MV-4-11 (cell line): ENCODE results near the gene KCNK10.
"Not testable (repeated sequence)": the region's sequence is repeated elsewhere in the genome, so short reads cannot be mapped to it uniquely, and the experiment has no call there.

Source experiments
- DNase-seq: peaks from one replicate; lab custom pipeline; 2025; lab: John Stamatoyannopoulos, UW

KCNK10 gene

DNA sequence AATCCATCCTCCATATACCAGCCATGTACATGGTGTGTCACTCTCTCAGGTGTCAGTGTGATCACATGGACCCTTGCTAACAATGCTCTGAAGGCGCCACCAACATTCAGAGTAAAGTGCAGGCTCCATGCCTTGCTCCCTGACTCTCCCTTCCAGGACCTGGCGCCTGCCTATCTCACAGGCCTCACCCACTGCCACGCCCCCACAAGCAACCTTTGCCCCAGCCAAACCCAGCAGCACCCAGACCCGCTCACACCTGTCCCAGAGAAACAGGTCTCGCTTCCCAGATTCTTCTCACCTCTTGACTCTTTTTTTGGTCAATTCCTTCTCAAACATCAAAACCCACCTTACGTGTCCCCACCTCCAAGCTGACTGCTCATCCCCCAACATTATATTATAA is 52.3 kb downstream of the KCNK10 start:
- no peak for DNase-seq

- DNase-seq: no peak
Measured at GRCh38 chr14:88269806-88270420, 53.2 kb downstream of the KCNK10 start.

GRCh38 chr14:88266474-88266873 is 56.6 kb downstream of the KCNK10 start:
- DNase-seq: no peak

DNA sequence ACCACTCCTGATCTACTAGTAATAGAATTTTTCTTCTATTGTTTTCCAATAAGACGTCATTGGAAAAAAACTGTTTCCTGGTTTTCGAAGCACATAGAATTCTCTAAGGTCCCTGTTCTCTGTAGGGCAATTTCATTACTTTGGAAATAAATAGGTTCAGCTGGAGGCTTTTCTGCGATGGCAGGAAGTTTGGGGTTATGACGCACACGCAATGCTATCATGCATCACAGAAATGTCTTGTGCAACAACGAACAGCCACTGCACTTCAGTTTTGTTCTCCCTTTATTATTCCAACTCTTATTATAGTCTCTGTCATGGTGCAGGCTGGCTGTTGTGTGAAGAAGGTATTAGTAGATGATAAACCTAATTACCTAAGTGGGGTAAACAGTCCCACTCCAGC is 59.0 kb downstream of the KCNK10 start:
- DNase-seq: peak; percentile 74

DNA sequence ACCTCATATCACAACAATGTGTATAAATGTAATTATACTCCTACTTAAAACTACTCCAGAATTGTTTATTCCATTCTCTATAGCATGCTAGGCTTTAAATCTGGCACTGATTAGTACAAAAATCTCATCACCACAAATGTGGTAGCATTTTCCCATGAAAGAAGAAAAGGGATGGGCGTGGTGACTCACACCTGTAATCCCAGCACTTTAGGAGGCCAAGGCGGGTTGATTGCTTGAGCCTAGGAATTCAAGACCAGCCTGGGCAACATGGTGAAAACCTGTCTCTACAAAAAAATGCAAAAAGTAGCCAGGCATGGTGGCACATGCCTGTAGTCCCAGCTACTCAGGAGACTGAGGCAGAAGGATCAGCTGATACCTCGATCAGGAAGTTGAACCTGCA is 61.8 kb downstream of the KCNK10 start:
- DNase-seq: not testable (repeated sequence)

DNA sequence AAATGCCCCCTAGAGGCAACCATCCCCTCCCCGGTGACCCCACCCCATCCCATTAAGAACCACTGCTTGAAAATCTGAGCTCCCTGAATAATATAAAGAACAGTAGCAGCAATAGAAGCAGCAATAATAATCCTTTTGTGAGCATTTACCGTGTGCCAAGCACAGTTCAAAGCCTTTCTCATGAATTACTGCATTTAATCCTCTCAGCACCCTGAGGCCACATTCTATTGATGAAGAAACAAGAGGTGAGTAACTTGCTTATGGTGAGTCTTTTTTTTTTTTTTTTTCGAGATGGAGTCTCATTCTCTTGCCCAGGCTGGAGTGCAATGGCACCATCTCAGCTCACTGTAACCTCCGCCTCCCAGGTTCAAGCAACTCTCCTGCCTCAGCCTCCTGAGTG is 65.0 kb downstream of the KCNK10 start:
- no peak for DNase-seq

GRCh38 chr14:88256997-88257950 is 65.8 kb downstream of the KCNK10 start:
- DNase-seq: peak; percentile 55

- DNase-seq: no peak
Measured at GRCh38 chr14:88255798-88256197, 67.3 kb downstream of the KCNK10 start.

DNA sequence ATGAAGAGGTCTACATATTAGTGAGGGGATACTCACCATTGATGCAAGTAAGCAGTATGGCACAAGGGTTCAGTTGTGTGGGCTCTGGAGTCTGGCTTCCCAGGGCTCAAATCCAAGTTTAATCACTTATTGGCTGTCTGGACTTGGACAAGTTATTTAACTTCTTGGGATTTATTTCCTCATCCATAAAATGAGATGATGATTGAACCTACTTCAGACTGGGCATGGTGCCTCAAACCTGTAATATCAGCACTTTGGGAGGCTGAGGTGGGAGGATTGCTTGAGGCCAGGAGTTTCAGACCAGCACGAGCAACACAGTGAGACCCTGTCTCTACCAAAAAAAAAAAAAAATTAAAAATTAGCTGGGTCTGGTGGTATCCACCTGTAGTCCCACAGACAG is 67.9 kb downstream of the KCNK10 start:
- DNase-seq: no peak

GRCh38 chr14:88252498-88252897 is 70.6 kb downstream of the KCNK10 start:
- no peak for DNase-seq

GRCh38 chr14:88251650-88252049 is 71.4 kb downstream of the KCNK10 start:
- DNase-seq: no peak

- DNase-seq: no peak
Measured at GRCh38 chr14:88249266-88249665, 73.8 kb downstream of the KCNK10 start.

- DNase-seq: peak; percentile 71
Measured at GRCh38 chr14:88248606-88249005, 74.5 kb downstream of the KCNK10 start.

DNA sequence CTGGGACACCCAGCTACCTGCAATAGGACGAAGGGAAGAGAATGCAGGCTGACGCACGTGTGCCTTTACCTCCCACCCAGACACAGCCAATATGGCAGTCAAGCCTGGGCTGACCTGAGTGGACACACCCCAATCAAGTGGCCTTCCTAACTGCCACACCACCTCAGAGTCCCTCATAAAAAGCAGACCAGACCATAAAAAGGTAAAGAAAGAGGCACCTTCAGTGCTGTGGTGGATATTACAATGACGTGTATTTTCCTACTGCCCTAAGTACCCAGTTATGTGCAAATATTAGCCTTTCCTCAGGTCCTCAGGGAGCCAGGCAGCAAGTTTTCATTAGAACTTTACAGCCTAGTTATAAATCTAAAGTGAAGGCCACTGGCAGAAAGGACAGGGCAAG is 75.8 kb downstream of the KCNK10 start:
- DNase-seq: no peak

DNA sequence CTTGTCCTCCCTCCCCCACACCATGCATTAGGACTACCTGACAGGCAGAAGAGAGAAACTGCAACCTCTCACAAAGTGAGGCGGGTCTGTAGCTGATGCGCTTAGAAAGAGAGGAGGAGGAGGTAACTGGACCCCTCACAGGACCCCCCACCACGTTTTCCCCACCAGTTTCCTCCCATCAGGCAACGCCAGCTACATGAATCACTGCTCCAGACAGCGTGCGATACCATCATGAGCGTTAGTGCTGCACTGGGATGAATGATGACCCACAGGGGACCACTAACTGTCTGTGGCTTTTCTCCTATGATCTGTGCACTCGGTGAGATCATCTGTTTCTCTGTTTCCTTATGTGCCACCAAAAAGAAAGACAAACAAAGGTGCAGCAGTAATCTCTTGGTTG is 77.7 kb downstream of the KCNK10 start:
- DNase-seq: no peak

DNA sequence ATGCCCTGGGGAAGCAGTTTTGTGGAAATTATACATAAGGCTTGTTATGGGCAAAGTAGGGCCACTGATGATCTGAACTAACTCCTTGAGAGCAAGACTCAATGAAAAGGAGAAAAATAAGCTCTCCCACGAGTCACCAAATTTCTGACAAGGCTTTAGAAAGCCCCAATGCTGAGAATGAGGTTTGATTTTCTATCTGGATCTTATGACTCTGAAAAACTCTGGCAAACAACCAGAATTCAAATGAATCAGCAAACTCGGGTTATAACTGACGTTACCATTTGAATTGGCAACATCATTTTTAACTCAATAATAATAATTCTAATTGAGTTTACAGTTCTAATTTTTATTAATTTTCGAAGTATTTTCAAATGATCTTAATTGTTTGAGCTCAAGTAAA is 79.1 kb downstream of the KCNK10 start:
- DNase-seq: no peak

- DNase-seq: no peak
Measured at GRCh38 chr14:88242446-88242845, 80.6 kb downstream of the KCNK10 start.

DNA sequence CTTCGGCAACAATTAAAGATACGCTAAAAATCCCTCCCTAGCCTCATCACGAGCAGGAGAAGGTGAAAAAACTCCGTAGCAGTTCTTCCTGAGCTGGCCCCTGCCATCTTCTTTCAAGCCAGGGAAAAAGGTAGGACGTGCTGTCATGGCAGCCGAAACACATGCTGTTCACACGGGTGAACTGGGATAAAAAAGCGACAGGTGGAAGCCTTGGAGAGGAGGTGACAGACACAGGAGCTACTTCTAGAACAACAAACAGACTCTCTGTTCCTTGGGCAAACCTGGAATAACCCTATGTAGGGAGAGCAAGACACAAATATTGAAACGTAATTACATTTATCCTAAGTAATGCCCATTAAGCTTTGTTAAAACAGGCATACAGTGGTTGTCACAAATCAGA is 81.3 kb downstream of the KCNK10 start:
- DNase-seq: no peak

DNA sequence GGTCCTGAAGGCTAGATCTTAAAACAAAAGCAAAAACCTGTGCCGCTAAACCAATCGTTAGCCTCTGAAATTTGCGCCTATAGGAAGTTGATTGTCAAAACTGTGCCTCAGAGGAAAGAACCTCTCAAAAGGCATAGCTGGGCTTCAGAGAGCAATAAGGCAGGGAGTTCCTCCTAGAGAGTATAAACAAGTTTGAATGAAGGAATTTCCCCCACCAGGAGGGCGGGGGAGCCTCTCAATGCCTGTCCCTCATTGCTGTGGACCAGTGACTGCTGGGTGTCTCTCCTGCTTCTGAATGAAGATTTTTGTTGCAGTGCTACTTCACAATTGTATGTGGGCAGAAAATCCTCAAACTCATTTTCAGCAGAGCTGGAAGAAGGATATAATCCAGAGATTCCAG is 88.6 kb downstream of the KCNK10 start:
- DNase-seq: no peak

GRCh38 chr14:88233915-88234314 is 89.2 kb downstream of the KCNK10 start:
- DNase-seq: no peak

DNA sequence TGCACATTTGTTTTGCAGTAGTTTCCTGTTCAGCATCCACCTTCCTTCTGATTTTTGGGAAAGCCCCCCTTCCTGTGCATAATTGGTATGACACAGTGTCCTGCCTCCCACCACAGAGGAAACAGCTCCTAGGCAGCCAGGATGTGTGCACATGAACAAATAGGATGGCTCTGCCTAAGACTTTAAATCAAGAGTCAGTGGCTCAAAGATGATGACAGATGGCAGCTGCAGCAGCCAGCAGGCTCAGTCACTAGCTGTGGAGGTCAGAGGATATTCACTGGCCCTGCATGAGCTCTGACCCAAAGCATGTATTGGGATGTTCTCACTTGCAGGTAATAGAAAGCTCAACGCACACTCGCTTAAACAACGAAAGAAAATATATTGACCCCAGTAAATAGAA is 90.3 kb downstream of the KCNK10 start:
- DNase-seq: no peak

DNA sequence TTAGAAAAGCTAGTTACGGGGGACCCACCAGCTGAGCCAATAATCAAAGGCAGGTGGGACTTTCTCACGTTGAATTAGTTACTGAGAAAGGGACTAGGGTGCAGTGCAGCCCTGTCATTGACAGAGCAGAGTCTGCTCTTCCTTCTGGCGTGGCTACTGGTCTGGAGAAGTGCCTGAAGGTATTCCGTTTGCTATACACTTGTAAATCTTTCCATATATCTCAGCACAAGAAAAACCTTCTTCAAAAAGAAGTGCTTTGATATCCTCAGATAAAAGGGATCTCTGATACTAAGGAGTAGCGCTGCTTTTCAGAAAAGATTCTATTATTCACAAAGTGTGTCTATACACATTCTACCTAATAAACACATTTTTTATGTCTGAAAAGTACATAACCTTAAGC is 91.5 kb downstream of the KCNK10 start:
- no peak for DNase-seq

GRCh38 chr14:88229428-88229827 is 93.6 kb downstream of the KCNK10 start:
- peak; percentile 16 for DNase-seq
